A549 (cell line): ENCODE measurements around the gene ANXA5.

Experiments
- CBX8 ChIP-seq: fragments of 200-600 bp; sonication (generic); IDR thresholded peaks from 2 replicates; pipeline ENCODE4 v1.6.1; 2016
- POLR2A ChIP-seq: IDR thresholded peaks from 2 replicates; pipeline ENCODE4 v1.6.1; 2012; ENCODE audit warnings: mild to moderate bottlenecking, low read length
- RAD21 ChIP-seq, 2 experiments: fragments of >200 bp in 1 of 2; sonication (Bioruptor Twin) in 1 of 2; formaldehyde crosslinking in 1 of 2; IDR thresholded peaks in 1 of 2; conservative IDR thresholded peaks in 1 of 2; 2 replicates in 1 of 2; 3 replicates in 1 of 2; pipeline ENCODE4 v1.6.1; 2012 to 2018; ENCODE audit warnings: inconsistent platforms in 1 of 2
- TF ChIP-seq, protein P1 (sequence below): fragments of >200 bp; sonication (Bioruptor Twin); formaldehyde crosslinking; IDR thresholded peaks from 3 replicates; pipeline ENCODE4 v1.5.1; 2016

DNA sequence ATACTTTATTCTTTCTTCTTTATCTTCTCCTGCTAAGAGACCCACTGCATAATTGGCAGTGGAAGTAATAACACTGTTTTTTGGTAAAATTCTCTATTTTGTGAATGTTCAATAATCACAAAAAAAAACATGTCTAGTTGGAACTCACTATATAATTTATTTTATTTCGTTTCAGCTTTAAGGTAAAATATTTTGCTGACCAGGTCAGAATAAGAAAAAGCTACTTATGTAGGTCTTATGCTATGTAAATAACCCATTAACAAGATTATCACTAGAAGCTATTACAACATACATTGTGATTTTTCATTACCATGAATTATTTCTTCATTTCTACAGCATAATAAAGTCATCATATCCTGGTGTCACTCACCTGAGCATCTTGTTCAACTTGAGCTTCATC lies 19.3 kb downstream of the ANXA5 start:
- TF ChIP-seq, protein P1, sequence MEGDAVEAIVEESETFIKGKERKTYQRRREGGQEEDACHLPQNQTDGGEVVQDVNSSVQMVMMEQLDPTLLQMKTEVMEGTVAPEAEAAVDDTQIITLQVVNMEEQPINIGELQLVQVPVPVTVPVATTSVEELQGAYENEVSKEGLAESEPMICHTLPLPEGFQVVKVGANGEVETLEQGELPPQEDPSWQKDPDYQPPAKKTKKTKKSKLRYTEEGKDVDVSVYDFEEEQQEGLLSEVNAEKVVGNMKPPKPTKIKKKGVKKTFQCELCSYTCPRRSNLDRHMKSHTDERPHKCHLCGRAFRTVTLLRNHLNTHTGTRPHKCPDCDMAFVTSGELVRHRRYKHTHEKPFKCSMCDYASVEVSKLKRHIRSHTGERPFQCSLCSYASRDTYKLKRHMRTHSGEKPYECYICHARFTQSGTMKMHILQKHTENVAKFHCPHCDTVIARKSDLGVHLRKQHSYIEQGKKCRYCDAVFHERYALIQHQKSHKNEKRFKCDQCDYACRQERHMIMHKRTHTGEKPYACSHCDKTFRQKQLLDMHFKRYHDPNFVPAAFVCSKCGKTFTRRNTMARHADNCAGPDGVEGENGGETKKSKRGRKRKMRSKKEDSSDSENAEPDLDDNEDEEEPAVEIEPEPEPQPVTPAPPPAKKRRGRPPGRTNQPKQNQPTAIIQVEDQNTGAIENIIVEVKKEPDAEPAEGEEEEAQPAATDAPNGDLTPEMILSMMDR = no peak
- TF ChIP-seq POLR2A (no peak), RAD21 (conservative IDR thresholded peaks at IDR 0.05 in 1 of 2, IDR thresholded peaks at IDR 0.05 in 1 of 2) (no peak), CBX8 (no peak)
